Liver (tissue), 9 donors: ENCODE measurements around the gene ST3GAL3. TPM values are rescaled to one million over a fixed set of nuclear protein-coding genes. Genes with fewer than 3 reads are reported as not detected.

ENCODE experiments used
- DNase-seq: peaks from one replicate; pipeline ENCODE4 v3.0.0-alpha.2; 2017; ENCODE audit warnings: low spot score
- H3K27ac ChIP-seq, 2 donors: one replicate each; pipeline ENCODE4 v1.7.0; 2013; ENCODE audit warnings: inconsistent platforms in 2 of 2, low read length in 2 of 2, control low read depth in 1 of 2, low read depth in 1 of 2, mild to moderate bottlenecking in 1 of 2
- H3K27me3 ChIP-seq, 4 donors: one replicate each; pipeline versions ENCODE4 v1.6.1 to v1.7.0; 2013; ENCODE audit warnings: low read length in 3 of 4, inconsistent platforms in 1 of 4, mild to moderate bottlenecking in 1 of 4, moderate library complexity in 1 of 4; ENCODE audit not compliant: control insufficient read depth in 4 of 4, insufficient read depth in 4 of 4
- H3K36me3 ChIP-seq, 4 donors: one replicate each; pipeline versions ENCODE4 v1.6.1 to v1.7.0; 2013; ENCODE audit warnings: low read length in 3 of 4, mild to moderate bottlenecking in 3 of 4, low read depth in 1 of 4, moderate library complexity in 1 of 4; ENCODE audit not compliant: control insufficient read depth in 4 of 4, insufficient read depth in 3 of 4
- H3K4me1 ChIP-seq, 4 donors: one replicate each; pipeline versions ENCODE4 v1.6.1 to v1.7.0; 2013; ENCODE audit warnings: low read length in 3 of 4, mild to moderate bottlenecking in 3 of 4, moderate library complexity in 1 of 4; ENCODE audit not compliant: control insufficient read depth in 4 of 4, insufficient read depth in 4 of 4
- H3K4me3 ChIP-seq, 3 donors: one replicate each; pipeline versions ENCODE4 v1.6.1 to v1.7.0; 2013; ENCODE audit warnings: low read length in 3 of 3, control low read depth in 1 of 3, low read depth in 1 of 3, mild to moderate bottlenecking in 1 of 3
- H3K9ac ChIP-seq, 2 donors: one replicate each; pipeline ENCODE4 v1.7.0; 2013; ENCODE audit warnings: low read length in 2 of 2, mild to moderate bottlenecking in 2 of 2, moderate library complexity in 2 of 2, control low read depth in 1 of 2, low read depth in 1 of 2
- H3K9me3 ChIP-seq, 4 donors: one replicate each; pipeline versions ENCODE4 v1.6.1 to v1.7.0; 2013; ENCODE audit warnings: low read length in 3 of 4; ENCODE audit not compliant: control insufficient read depth in 4 of 4
- EGR1 ChIP-seq, 2 donors: IDR thresholded peaks; 2 replicates each; pipeline ENCODE4 v1.6.1; 2016 to 2018; ENCODE audit warnings: antibody characterized with exemption in 2 of 2, low read depth in 2 of 2
- FOXA1 ChIP-seq: IDR thresholded peaks from 2 replicates; pipeline ENCODE4 v1.6.1; 2016; ENCODE audit warnings: antibody characterized with exemption
- FOXA2 ChIP-seq: IDR thresholded peaks from 2 replicates; pipeline ENCODE4 v1.6.1; 2016; ENCODE audit warnings: antibody characterized with exemption
- HNF4A ChIP-seq, 2 donors: conservative IDR thresholded peaks; 2 replicates each; pipeline ENCODE4 v1.6.1; 2016; ENCODE audit warnings: antibody characterized with exemption in 2 of 2, mild to moderate bottlenecking in 2 of 2
- HNF4G ChIP-seq: IDR thresholded peaks from 2 replicates; pipeline ENCODE4 v1.6.1; 2016; ENCODE audit warnings: antibody characterized with exemption
- JUND ChIP-seq, 2 donors: IDR thresholded peaks; 2 replicates each; pipeline ENCODE4 v1.6.1; 2016; ENCODE audit warnings: antibody characterized with exemption in 2 of 2
- NR2F2 ChIP-seq: IDR thresholded peaks from 2 replicates; pipeline ENCODE4 v1.6.1; 2016; ENCODE audit warnings: antibody characterized with exemption
- RAD21 ChIP-seq, 2 donors: IDR thresholded peaks; 2 replicates each; pipeline ENCODE4 v1.6.1; 2016; ENCODE audit warnings: antibody characterized with exemption in 2 of 2, mild to moderate bottlenecking in 2 of 2
- SP1 ChIP-seq: IDR thresholded peaks from 2 replicates; pipeline ENCODE4 v1.6.1; 2018; ENCODE audit warnings: antibody characterized with exemption, mild to moderate bottlenecking
- TAF1 ChIP-seq: conservative IDR thresholded peaks from 2 replicates; pipeline ENCODE4 v1.6.1; 2016; ENCODE audit warnings: antibody characterized with exemption, mild to moderate bottlenecking
- WGBS: extraction: QIAGEN DNeasy Blood & Tissue Kit; methylation state at CpG from one replicate; pipeline ENCODE4 v1.1.7; 2013; 5-methylcytosine and 5-hydroxymethylcytosine counted together
- polyA plus RNA-seq, 2 donors: library from polyadenylated mRNA; stranded (reverse) in 1 of 2; unstranded in 1 of 2; fragments of 200-250 nt in 1 of 2; fragments of >200 nt in 1 of 2; fragmentation: Nextera tagmentation in 1 of 2; extraction: Ambion mirVana in 1 of 2; gene quantifications; one replicate each; pipeline versions ENCODE4 v1.2.1 to v1.2.3, GENCODE V29; 2013 to 2015
- total RNA-seq, 2 donors: library from RNA; depleted of rRNA; stranded (reverse); fragments of >200 nt; gene quantifications; one replicate each; pipeline ENCODE4 v1.2.3, GENCODE V29; 2014
- TF ChIP-seq, protein P1 (sequence below): IDR thresholded peaks from 2 replicates; pipeline ENCODE4 v1.6.1; 2016; ENCODE audit warnings: antibody characterized with exemption
- TF ChIP-seq, protein P2 (sequence below): IDR thresholded peaks from 2 replicates; pipeline ENCODE4 v1.6.1; 2016; ENCODE audit warnings: antibody characterized with exemption, mild to moderate bottlenecking
- TF ChIP-seq, protein P3 (sequence below): IDR thresholded peaks from 2 replicates; pipeline ENCODE4 v1.6.1; 2016; ENCODE audit warnings: antibody characterized with exemption
- donor health status: healthy.
- donor health status: healthy.
- donor health status: healthy.
- donor health status: healthy.
- donor health status: healthy.

ST3GAL3 gene
- total and polyA plus RNA-seq, 4 donors: 4.9 to 11.4 (median 8.1) TPM

DNA sequence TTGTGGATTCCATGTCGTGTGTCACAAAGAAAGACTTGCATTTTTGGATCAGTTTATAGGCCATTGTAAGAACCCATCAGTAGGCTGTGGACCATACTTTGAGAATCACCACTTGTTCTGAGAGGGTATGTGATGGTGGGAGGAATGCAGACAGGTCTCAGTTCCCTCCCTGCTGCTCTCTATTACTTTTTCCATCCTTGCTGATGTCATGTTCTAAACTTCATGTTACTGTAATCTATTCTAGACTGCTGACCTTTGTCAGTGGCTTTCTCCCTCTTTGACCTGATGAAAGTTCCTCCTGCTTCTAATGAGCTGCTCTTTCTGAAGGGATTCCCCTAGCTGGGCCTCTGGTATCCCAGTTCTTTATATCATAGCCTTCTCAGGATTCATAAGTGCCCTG, 46.1 kb downstream of the ST3GAL3 start:
- no peaks in the 10 kb centered on the region for H3K36me3 ChIP-seq
- H3K27ac ChIP-seq: no peak overlapping the region
- H3K9me3 ChIP-seq: no peaks in the 10 kb centered on the region
- DNase-seq: no peak
- TF ChIP-seq EGR1 (IDR thresholded peaks at IDR 0.05; ENCODE audit: low read depth in 2 of 2): no peak
- TF ChIP-seq HNF4G: no peak
- TF ChIP-seq TAF1: no peak
- TF ChIP-seq, protein P1, sequence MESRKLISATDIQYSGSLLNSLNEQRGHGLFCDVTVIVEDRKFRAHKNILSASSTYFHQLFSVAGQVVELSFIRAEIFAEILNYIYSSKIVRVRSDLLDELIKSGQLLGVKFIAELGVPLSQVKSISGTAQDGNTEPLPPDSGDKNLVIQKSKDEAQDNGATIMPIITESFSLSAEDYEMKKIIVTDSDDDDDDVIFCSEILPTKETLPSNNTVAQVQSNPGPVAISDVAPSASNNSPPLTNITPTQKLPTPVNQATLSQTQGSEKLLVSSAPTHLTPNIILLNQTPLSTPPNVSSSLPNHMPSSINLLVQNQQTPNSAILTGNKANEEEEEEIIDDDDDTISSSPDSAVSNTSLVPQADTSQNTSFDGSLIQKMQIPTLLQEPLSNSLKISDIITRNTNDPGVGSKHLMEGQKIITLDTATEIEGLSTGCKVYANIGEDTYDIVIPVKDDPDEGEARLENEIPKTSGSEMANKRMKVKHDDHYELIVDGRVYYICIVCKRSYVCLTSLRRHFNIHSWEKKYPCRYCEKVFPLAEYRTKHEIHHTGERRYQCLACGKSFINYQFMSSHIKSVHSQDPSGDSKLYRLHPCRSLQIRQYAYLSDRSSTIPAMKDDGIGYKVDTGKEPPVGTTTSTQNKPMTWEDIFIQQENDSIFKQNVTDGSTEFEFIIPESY: no peak
- TF ChIP-seq NR2F2: no peak
- TF ChIP-seq FOXA1: no peak
- TF ChIP-seq, protein P2, sequence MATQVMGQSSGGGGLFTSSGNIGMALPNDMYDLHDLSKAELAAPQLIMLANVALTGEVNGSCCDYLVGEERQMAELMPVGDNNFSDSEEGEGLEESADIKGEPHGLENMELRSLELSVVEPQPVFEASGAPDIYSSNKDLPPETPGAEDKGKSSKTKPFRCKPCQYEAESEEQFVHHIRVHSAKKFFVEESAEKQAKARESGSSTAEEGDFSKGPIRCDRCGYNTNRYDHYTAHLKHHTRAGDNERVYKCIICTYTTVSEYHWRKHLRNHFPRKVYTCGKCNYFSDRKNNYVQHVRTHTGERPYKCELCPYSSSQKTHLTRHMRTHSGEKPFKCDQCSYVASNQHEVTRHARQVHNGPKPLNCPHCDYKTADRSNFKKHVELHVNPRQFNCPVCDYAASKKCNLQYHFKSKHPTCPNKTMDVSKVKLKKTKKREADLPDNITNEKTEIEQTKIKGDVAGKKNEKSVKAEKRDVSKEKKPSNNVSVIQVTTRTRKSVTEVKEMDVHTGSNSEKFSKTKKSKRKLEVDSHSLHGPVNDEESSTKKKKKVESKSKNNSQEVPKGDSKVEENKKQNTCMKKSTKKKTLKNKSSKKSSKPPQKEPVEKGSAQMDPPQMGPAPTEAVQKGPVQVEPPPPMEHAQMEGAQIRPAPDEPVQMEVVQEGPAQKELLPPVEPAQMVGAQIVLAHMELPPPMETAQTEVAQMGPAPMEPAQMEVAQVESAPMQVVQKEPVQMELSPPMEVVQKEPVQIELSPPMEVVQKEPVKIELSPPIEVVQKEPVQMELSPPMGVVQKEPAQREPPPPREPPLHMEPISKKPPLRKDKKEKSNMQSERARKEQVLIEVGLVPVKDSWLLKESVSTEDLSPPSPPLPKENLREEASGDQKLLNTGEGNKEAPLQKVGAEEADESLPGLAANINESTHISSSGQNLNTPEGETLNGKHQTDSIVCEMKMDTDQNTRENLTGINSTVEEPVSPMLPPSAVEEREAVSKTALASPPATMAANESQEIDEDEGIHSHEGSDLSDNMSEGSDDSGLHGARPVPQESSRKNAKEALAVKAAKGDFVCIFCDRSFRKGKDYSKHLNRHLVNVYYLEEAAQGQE: no peak
- no peak for TF ChIP-seq SP1
- TF ChIP-seq FOXA2: no peak
- 77% methylated on average over 1 of the region's 1 CpG for WGBS
- no peak overlapping the region for H3K4me3 ChIP-seq
- no peaks in the 10 kb centered on the region for H3K27me3 ChIP-seq
- no peak overlapping the region for H3K9ac ChIP-seq
- H3K4me1 ChIP-seq: peaks cover 2 to 22% (median 15%) of the 10 kb centered on the region in 4 donors

DNA sequence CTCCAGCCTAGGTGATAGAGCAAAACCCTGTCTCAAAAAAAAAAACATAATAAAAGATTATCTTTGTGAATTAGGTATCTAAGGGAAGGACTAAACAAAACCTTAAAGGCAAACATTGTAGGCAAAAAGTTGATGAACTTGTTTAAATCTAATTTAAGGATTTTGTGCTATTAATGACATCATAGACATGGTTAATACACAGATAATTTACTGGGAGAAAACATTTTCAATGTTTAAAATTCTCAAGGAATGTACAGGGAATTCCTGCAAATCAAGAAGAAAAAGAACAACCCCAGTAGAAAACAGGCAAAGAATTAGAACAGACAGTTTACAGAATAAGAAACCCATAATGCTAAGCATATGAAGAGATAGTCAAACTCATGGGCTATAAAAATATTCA, 47.6 kb downstream of the ST3GAL3 start:
- no peak for DNase-seq
- H3K36me3 ChIP-seq: no peaks in the 10 kb centered on the region
- no peak overlapping the region for H3K27ac ChIP-seq
- H3K9me3 ChIP-seq: no peaks in the 10 kb centered on the region
- no peak overlapping the region for H3K9ac ChIP-seq
- TF ChIP-seq JUND (IDR thresholded peaks at IDR 0.05) (no peak), HNF4A (conservative IDR thresholded peaks at IDR 0.05) (no peak), NR2F2 (no peak), RAD21 (IDR thresholded peaks at IDR 0.05) (no peak), EGR1 (IDR thresholded peaks at IDR 0.05; ENCODE audit: low read depth in 2 of 2) (no peak), TAF1 (no peak), FOXA2 (no peak)
- TF ChIP-seq, protein P2: no peak
- TF ChIP-seq, protein P3, sequence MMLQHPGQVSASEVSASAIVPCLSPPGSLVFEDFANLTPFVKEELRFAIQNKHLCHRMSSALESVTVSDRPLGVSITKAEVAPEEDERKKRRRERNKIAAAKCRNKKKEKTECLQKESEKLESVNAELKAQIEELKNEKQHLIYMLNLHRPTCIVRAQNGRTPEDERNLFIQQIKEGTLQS: no peak
- TF ChIP-seq, protein P1: no peak
- no peaks in the 10 kb centered on the region for H3K27me3 ChIP-seq
- peaks cover 2 to 26% (median 16%) of the 10 kb centered on the region in 4 donors for H3K4me1 ChIP-seq
- H3K4me3 ChIP-seq: no peak overlapping the region
